Neural crest cell (in vitro differentiated cells): ENCODE data around the gene PHF14. TPM values are rescaled to one million over a fixed set of nuclear protein-coding genes. Genes with fewer than 3 reads are reported as not detected.

Experiments
- DNase-seq: peaks from one replicate; pipeline ENCODE4 v3.0.0; 2021; ENCODE audit warnings: low read depth, mixed read lengths, low spot score
- H3K27ac Mint-ChIP-seq: one replicate; pipeline ENCODE4 v1.8.0; 2021; ENCODE audit warnings: mild to moderate bottlenecking, mixed read lengths; ENCODE audit not compliant: unreplicated experiment
- H3K27me3 Mint-ChIP-seq: 2 replicates; pipeline ENCODE4 v1.8.0; 2021; ENCODE audit warnings: low read depth, mild to moderate bottlenecking, mixed read lengths
- H3K36me3 Mint-ChIP-seq: 2 replicates; pipeline ENCODE4 v1.8.0; 2021; ENCODE audit warnings: low read depth, mild to moderate bottlenecking, mixed read lengths
- H3K4me1 Mint-ChIP-seq: 2 replicates; pipeline ENCODE4 v1.8.0; 2021; ENCODE audit warnings: mixed read lengths
- H3K4me3 Mint-ChIP-seq: one replicate; pipeline ENCODE4 v1.8.0; 2021; ENCODE audit warnings: mild to moderate bottlenecking, mixed read lengths
- H3K9me3 Mint-ChIP-seq: 2 replicates; pipeline ENCODE4 v1.8.0; 2021; ENCODE audit warnings: mixed read lengths
- total RNA-seq: library from RNA; stranded (reverse); gene quantifications from 2 replicates; pipeline ENCODE4 v1.2.1, GENCODE V29; 2021
- TF ChIP-seq, protein P1 (sequence below): fragments of 200-600 bp; sonication (generic); conservative IDR thresholded peaks from 2 replicates; pipeline ENCODE4 v1.5.0; 2021; ENCODE audit warnings: antibody characterized with exemption, mild to moderate bottlenecking

The PHF14 gene
- total RNA-seq, 1 donor from 2014 or later: 75.9 TPM

DNA sequence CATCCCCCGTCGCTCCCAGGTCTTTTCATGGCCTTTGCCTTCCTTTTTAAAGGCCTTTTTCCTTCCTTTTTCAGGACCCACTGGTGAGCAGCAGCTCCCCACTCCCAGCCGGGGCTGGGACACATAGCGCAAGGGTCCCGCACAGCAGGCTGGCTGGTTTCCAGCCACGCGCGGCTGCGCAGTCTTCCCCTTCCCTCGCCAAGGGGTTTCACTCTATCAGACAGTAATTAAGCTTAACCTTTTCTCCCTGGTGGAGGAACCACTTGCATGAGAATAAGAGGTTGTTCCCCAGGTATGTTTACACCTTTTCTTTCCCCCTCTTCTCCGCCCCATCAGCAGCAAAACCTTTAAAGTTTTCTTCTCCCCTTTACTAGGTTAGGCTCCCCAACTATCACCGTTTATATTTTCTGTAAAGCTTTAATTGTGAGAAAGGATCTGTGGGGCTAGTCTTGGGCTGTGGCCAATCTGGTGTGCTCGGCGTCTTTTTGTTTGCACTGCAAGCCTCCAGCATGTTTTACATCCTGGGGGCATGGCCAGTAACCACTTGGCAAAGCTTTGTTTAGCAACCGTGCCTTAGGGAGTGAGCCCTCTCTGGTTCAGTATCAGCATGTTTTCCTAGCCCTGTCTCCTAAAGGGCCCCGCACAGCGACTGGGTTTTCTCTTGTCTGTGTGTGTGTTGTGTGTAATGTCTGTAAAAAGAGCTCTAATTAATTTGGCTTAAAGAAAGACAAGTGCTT is 219.6 kb downstream of the PHF14 start:
- Mint-ChIP-seq H3K4me1 (peaks cover 21% of the 10 kb centered on the region), H3K4me3 (peak overlapping the region; percentile 74), H3K36me3 (no peaks in the 10 kb centered on the region), H3K27ac (no peak overlapping the region), H3K27me3 (no peaks in the 10 kb centered on the region), H3K9me3 (no peaks in the 10 kb centered on the region)
- no peak for DNase-seq
- TF ChIP-seq, protein P1, sequence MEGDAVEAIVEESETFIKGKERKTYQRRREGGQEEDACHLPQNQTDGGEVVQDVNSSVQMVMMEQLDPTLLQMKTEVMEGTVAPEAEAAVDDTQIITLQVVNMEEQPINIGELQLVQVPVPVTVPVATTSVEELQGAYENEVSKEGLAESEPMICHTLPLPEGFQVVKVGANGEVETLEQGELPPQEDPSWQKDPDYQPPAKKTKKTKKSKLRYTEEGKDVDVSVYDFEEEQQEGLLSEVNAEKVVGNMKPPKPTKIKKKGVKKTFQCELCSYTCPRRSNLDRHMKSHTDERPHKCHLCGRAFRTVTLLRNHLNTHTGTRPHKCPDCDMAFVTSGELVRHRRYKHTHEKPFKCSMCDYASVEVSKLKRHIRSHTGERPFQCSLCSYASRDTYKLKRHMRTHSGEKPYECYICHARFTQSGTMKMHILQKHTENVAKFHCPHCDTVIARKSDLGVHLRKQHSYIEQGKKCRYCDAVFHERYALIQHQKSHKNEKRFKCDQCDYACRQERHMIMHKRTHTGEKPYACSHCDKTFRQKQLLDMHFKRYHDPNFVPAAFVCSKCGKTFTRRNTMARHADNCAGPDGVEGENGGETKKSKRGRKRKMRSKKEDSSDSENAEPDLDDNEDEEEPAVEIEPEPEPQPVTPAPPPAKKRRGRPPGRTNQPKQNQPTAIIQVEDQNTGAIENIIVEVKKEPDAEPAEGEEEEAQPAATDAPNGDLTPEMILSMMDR: no peak

DNA sequence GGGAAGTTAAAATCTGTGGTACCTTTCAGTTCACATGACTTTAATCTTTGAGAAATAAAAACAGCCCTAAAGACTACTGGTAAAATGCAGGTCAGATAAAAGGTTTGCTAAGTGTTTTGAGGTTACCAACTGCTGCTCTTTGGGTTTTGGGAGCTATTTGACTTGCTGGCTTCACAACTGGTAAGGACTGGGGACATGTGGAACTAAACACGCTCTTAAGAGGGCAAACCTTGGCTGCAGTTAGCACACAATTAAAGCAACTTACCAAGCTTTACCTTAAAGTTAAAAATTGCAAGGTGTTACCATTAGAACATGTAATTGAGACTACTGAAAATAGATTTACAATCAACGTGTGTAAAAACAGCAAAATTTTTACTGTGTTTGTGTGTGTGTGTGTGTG is 220.2 kb downstream of the PHF14 start:
- no peak for DNase-seq
- no peak overlapping the region for H3K27ac Mint-ChIP-seq
- no peaks in the 10 kb centered on the region for H3K9me3 Mint-ChIP-seq
- peaks cover 21% of the 10 kb centered on the region for H3K4me1 Mint-ChIP-seq
- no peak overlapping the region for H3K4me3 Mint-ChIP-seq
- no peaks in the 10 kb centered on the region for H3K36me3 Mint-ChIP-seq
- TF ChIP-seq, protein P1: no peak
- H3K27me3 Mint-ChIP-seq: no peaks in the 10 kb centered on the region

DNA sequence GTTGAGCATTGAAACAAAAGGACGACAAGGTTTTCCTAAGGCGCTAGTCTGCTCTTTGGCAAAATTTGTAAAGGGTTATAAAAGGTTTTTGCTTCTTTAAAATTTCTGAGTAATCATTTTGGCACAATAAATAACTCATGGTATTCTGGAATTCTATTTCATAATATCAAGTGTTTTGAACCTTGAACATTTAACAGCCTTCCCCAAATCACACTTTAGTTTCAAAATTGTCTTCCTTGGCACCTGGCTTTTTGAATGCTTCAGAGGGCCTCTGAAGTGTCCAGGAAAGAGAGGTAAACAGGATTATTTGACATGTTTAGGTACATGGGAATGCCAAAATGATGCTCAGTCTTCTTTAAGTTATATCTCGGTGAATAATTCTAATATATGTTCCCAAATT is 220.8 kb downstream of the PHF14 start:
- TF ChIP-seq, protein P1: no peak
- Mint-ChIP-seq H3K4me3 (no peak overlapping the region), H3K9me3 (no peaks in the 10 kb centered on the region), H3K27ac (no peak overlapping the region), H3K36me3 (no peaks in the 10 kb centered on the region), H3K27me3 (no peaks in the 10 kb centered on the region), H3K4me1 (peaks cover 21% of the 10 kb centered on the region)
- DNase-seq: no peak

- DNase-seq: no peak
- H3K9me3 Mint-ChIP-seq: no peaks in the 10 kb centered on the region
- no peaks in the 10 kb centered on the region for H3K27me3 Mint-ChIP-seq
- H3K4me3 Mint-ChIP-seq: no peak overlapping the region
- H3K4me1 Mint-ChIP-seq: peaks cover 21% of the 10 kb centered on the region
- TF ChIP-seq, protein P1: no peak
- H3K36me3 Mint-ChIP-seq: no peaks in the 10 kb centered on the region
- H3K27ac Mint-ChIP-seq: no peak overlapping the region
Observed at GRCh38 chr7:11195502-11195901, 221.8 kb downstream of the PHF14 start.

- no peak for DNase-seq
- no peak overlapping the region for H3K4me3 Mint-ChIP-seq
- no peaks in the 10 kb centered on the region for H3K27me3 Mint-ChIP-seq
- no peaks in the 10 kb centered on the region for H3K36me3 Mint-ChIP-seq
- peaks cover 20% of the 10 kb centered on the region for H3K4me1 Mint-ChIP-seq
- no peak overlapping the region for H3K27ac Mint-ChIP-seq
- H3K9me3 Mint-ChIP-seq: no peaks in the 10 kb centered on the region
- TF ChIP-seq, protein P1: no peak
Observed at GRCh38 chr7:11196143-11196542, 222.5 kb downstream of the PHF14 start.
